Caco-2 (cell line): ENCODE data around the gene ZSWIM8. TPM values are rescaled to one million over a fixed set of nuclear protein-coding genes. Genes with fewer than 3 reads are reported as not detected.

Experiments used
- total RNA-seq: library from RNA; stranded (reverse); gene quantifications from 2 replicates; pipeline ENCODE4 v1.2.3, GENCODE V29; 2022

Gene ZSWIM8
- total RNA-seq, 1 experiment from 2014 or later = 103 TPM

Other genes with a start within 250 kb of the ZSWIM8 start
- gene USP54, start 194.3 kb upstream of the ZSWIM8 start, total RNA-seq = 43.5 and 45.8 TPM in 2 replicates
- gene MYOZ1, start 144.1 kb upstream of the ZSWIM8 start, total RNA-seq = 0.35 and 0.52 TPM in 2 replicates
- 0.12 and 0.16 TPM in 2 replicates for gene SYNPO2L, start 129.6 kb upstream of the ZSWIM8 start, total RNA-seq
- gene AGAP5, start 87.5 kb upstream of the ZSWIM8 start, total RNA-seq = 14.3 and 16.7 TPM in 2 replicates
- gene SEC24C, start 41.2 kb upstream of the ZSWIM8 start, total RNA-seq = 91.0 and 91.2 TPM in 2 replicates
- 42.0 and 44.1 TPM in 2 replicates for gene CHCHD1, start 3.6 kb upstream of the ZSWIM8 start, total RNA-seq
- gene NDST2, start 26.0 kb downstream of the ZSWIM8 start, total RNA-seq = 16.8 and 18.6 TPM in 2 replicates
- 78.0 and 78.8 TPM in 2 replicates for gene CAMK2G, start 88.9 kb downstream of the ZSWIM8 start, total RNA-seq
- 1.2 and 1.8 TPM in 2 replicates for gene PLAU, start 125.5 kb downstream of the ZSWIM8 start, total RNA-seq
- gene VCL, start 212.5 kb downstream of the ZSWIM8 start, total RNA-seq = 92.2 and 113 TPM in 2 replicates